Fibroblast of the conjunctiva (primary cell): ENCODE data around the gene EFCAB12.

Experiments
- DNase-seq: peaks from one replicate; pipeline ENCODE4 v3.0.0-alpha.2; 2010; ENCODE audit warnings: low read depth

Gene EFCAB12

DNA sequence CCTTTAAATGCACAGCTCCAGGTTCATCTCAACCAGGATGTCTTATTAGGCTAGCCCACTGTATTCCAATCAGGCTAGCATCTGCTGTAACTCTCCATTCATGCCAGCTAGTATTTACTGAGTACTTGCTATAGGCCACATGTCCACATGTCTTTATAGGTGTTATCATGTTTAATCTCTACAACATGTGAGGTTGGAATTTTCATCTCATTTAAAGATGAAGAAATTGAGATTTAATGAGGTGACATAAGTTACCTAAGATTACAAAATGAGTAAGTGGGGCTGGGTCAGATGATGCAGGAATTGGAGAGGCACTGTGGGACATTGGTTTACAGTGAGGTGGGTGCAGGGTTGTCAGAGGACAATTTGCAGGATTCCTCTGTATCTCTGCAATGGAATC lies 14.5 kb upstream of the EFCAB12 start:
- no peak for DNase-seq

DNA sequence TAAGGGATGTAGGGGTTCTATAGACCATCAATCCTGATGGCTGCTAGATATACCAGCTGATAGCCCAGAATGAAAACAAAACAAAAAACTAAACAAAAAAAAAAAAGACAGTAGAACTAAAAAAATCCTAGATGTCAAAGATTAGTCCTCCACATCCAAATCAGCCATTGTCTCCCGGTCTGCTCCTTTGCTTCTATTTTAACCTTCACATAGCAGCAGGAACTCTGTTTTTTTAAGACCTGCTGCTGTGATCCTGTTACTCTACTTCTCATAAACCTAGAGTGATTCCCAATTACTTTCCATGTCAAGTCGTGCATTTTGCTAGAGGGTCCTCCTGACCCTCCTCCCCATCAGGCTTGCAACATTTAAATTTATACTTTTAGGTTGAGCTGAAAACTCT lies 14.1 kb upstream of the EFCAB12 start:
- DNase-seq, result no peak

DNA sequence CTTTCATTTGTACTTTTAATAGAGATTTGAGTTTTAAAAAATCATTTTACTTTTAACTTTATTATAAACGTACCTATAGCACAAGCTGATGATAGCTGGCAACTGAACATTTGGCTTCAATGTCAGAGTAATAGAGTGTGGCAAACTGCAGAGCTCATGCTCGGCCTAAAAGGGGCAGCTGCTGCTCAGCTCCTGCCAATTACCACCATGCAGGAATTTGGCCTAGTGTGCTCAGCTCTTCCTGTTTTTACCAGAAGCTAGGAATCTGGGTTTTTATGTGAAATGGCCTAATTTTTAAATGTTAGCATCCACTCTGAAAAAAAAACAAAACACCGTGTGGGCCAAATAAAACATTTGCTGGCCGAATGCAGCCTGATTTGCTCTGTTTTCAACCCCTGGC lies 13.3 kb upstream of the EFCAB12 start:
- DNase-seq, result peak; percentile 57

DNA sequence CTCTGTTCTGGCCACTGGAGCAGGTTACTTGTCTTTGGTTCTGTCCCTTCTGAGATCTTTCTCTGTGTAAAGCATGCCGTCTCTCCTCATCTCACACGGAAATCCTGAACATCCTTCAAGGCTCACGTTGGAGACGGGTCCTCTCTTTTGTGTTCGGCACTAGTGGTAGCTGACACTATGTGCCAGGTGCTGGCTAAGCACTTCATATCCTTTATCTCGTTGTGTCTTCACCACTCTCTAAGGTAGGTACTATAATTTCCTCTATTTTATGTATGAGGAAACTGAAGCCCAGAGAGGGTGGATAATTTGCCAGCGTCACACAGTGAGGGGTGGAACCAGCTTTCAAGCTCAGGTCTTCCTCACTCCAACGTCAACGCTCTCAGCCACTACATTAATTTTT lies 12.8 kb upstream of the EFCAB12 start:
- DNase-seq, result no peak

DNA sequence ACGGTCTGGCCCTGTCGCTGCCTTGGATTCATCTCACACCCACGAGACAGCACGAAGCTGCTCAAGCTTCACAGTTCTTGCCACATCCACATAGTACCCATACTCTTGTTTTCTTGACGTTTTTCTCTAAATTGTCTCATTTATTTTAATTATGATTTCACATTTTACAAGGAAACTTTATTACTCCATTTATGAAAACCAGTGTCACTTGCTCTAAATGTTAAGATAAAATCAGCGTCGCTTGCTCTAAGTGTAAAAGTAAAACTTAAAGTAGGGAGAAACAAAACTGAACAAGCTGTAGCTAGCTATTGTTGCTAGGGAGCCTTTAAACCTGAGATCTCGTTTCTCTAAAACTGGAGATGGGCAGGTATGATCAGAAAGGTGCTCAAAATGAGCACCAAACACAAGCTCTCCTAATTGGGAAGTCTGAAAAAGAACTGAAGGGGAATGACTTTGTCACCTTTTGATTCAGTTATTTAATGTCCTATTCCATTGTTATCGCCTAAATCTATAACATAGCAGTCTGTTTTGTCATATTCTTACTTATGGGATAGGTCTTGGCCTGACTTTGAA lies 12.3 kb upstream of the EFCAB12 start:
- no peak for DNase-seq

DNA sequence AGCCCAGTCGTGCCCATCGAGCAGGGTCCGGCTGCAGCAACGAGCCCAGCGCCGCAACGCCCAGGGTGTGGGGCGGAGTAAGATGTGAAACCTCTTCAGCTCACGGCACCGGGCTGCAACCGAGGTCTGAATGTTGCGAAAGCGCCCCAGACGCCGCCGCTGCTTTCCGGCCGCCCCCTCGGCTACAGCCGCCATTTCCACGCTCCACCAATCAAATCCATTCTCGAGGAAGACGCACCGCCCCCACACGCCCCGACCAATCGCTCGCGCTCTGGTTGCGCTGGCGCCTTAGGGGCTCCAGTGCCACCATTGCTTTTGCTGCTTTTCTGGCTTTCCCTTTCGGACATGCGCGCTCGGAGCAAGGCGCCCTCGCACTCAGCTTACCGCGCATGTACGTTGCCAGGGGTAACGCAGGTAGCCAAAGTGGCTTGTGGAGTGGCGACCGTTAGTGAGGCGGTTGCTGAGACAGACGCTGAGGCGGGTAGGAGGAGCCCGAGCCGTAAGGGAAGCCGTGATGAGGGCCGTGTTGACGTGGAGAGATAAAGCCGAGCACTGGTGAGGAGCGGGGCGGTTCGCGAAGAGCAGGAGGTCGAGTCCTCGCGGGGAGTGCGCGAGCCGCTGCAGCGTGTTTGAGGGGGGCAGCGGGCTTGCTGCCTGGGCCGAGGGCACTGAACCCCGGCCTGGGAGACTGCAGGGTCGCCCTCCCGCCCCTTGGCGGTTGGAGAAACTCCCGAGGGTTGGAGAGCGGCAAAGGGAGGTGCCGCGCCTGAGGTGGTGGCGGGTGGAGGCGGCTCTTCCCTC lies 11.6 kb upstream of the EFCAB12 start, which contains the start of the genes IFT122 and MBD4:
Gene IFT122, plus strand, starts transcription at position 408 of the 801 bp plus-strand sequence. Its CDS starts 107 bp downstream, at position 515.
Gene MBD4, minus strand, starts transcription at position 132 of the 801 bp plus-strand sequence. Its CDS starts 115 bp downstream, at position 17.
- DNase-seq, result peak; percentile 99

DNA sequence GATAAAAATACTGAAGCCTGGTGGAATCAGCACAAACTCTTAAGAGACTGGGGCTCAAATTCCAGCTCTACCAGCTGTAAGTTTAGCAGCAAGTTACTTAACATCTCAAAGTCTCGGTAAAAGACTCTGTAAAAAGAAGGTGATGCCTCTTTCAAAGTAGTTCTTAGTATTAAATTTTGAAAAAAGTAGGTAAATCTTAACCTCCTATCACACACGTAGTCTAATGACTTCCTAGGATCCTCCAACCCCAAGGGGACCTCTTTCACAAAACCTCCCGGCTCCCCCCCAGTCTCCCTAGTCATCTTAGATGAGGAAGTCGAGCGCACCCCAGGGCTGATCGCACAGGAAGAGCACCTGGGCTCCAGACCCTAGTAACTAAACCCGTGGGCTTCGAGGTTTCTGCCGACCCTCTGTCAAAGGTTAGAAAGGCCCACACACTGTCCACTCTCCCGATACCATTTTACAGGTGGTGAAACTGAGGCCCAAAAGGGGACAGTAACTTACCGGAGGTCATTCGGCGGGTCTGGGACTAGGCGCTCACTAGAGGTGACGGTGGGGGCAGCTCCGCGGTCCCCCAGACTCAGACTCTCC lies 10.9 kb upstream of the EFCAB12 start:
- no peak for DNase-seq

DNA sequence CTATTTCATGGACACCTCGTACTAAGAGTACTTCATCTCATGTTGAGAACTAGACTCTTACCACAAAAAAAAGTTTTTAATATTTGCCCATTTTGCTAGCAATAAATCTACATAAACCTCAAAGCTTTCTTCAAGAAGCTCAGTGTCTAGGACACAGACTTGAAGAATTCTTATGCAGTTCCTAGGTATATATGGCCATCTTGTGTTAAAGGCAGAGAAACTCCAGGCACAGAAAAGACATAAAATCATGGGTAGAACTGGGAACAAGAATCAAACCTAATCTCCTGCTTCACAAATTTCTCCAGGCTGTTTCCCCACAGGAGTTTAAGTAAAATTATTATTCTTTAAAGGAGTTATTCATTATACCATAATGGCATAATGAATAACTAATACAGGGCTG lies 6.9 kb upstream of the EFCAB12 start:
- DNase-seq, result no peak

DNA sequence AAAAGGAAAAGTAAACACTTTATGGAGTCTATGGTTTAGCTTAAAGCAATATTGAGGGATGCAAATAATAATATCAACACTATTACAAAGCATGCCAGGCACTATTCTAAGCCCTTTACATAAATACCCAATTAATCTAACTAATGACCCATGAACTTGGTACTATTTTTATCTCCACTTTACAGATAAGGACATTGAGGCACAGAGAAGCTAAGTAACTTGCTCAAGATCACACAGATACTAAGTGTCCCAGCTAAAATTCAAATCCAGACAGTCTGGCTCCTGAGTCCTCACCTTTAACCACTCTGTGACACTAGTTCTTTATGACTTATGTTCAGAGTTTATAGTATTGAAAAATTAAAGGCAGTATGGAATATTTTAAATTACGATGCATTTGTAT lies 5.7 kb upstream of the EFCAB12 start:
- DNase-seq, result no peak

DNA sequence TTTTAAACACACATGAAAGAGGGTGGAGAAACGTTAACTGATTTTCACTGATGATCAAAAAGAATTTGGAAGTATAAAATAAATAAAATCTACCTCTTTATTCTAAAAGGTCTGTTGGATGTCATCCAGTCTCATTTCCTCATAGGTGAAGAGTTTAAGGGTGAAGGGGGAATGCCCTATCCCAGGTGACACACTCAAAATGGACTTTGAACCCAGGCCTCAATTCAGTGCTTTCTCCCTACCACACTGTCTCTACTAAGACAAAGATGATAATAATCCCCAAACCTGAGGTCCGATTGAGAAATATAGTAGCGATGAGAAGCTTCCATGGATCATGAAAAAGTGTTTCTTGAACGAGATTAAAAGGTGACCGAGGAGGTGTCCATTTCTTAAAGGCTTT lies 5.1 kb upstream of the EFCAB12 start:
- DNase-seq, result no peak

DNA sequence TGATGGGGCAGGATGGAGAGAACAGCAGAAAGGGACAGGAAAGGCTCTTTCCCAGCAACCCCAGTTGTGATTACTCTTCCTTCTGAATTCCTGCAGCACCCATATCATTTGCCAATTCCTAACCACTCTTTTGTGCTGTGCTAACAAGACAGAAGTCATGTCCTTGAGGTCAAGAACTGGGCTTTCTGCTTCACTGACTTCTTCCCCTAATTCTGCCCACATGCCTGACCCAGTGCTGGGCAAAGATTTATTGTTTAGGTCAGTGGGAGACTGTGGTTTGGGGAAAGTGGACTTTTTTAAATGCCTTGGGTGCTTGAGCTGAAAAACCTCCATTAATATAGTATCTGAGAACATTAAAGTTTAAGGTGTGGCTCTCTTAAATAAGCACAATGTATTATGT lies 4.2 kb upstream of the EFCAB12 start:
- DNase-seq, result no peak

DNA sequence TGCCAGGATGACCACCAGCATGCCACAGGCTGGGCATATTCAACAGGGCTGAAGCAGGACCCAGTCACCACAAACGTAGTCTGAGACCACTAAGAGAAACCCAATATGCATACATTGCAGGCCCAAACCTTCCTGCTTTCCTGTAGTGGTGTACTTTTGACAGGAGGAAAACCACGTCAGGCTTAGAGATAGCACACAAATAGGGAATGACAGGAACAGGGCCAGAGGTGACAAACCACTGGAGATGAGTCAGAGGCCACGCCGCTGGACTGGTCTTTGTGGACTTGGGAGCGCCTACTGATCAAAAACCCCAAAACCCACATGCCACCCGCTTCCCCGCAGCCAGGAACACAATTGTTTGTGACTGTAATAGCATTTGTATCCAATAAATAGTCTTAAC lies 3.6 kb upstream of the EFCAB12 start:
- no peak for DNase-seq

DNA sequence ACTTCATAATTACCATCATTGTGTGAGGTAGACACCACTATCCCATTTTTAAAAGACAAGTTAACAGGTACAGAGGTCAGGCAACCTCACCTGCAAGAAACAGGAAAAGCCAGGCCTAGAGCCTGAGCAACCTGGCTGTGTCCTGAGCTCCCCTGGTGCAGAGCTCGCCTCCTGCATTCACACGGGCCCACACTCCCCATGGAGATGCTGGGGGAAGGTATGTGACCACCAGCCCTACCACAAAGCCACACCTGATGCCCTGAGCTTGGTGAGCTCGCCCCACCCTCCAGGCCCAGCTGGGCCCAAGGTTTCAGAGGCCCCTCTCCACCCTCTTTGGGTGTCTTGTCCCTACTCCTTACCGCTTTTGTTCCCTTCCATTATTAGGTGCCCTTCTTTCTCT lies 1.2 kb upstream of the EFCAB12 start:
- DNase-seq, result no peak

DNA sequence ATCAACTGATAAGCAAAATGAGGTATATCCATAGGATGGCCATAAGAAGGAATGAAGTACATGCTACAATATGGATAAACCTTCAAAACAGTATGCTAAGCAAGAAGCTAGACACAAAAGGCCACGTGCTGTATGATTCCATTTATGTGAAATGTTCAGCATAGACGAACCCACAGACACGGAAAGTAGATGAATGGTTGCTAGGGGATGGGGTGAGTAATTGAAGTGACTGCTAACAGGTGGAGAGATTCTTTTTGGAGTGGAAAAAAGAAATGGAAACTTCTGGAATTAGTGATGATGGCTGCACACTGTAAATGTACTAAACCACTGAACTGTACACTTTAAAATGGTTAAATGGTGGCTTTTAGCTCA lies 630 bp upstream of the EFCAB12 start:
- DNase-seq, result no peak

DNA sequence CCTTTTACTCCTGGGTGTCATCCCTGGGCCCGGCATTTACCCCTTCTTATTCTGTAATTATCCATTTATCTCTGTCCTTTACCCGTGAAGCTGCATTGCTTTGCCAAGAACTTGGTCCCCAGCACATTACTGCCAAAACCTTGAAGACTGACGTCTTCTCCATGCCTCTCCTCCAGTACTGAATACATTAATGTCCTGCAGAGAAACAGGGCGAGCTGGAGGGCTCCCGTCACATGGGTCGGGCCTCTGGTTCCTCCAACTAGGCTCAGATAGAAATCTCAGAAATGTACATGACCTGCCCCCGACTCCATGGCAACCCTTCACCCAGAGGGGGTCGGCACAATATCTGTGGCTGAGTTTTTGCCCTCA lies 445 bp downstream of the EFCAB12 start:
- DNase-seq, result no peak

DNA sequence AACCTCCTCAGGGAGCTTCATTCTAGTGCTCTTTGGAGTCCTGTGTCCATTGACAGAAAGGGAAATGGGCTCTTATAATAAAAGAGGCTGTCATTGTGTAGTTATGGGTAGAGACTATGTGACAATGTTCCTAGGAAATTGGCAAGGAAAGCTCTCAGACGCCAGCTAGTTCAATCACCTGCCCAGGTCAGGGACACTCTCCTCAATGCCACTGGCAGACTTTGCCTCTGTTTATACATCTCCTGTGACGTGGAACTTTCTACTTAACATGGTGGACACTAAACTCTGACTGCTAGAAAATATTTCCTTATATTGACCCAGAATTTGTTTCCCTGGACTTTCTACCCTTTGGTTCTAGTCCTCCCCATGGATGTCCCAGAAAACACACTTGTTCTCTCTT lies 2.8 kb downstream of the EFCAB12 start:
- no peak for DNase-seq

DNA sequence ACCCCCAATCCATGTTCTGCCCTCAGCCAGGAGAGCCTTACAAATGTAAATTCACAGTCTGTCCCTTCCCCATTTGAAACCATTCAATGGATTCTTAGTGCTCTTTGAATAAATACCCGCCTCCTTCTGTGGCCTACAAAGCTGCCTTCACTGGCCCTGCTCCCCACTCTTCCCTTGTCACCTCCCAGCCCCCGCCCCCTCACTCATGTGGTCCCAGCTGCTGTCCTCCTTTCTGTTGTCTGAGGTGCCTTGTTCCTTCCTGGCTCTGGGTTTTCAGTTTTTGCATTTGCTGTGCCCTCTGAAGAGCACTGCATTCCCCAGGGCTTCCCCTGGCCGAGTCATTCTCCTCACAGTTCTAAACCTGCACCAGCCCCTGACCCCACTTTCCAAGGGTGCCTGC lies 3.2 kb downstream of the EFCAB12 start:
- no peak for DNase-seq

DNA sequence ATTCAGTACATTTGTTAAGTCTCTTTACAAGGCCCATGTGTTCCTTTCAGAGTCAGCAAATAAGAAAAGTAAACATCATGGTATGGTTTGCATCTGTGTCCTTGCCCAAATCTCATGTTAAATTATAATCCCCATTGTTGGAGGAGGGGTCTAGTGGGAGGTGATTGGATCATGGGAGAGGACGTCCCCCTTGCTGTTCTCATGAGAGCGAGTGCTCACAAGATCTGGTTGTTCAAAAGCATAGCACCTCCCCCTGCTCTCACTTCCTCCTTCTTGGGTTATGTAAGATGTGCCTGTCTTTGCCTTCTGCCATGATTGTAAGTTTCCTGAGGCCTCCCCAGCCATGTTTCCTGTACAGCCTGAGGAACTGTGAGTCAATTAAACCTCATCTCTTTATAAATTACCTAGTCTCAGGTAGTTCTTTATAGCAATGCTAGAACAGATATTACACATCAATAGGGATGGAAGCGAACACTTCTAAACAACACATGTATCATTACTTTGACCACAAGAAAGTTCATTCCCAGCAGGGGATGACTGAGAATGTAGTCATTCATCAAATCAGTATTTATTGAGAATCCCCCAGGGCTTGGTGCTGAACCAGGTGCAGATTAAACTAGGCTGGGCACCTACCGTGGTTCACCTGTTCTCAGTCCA lies 4.1 kb downstream of the EFCAB12 start:
- DNase-seq, result no peak

DNA sequence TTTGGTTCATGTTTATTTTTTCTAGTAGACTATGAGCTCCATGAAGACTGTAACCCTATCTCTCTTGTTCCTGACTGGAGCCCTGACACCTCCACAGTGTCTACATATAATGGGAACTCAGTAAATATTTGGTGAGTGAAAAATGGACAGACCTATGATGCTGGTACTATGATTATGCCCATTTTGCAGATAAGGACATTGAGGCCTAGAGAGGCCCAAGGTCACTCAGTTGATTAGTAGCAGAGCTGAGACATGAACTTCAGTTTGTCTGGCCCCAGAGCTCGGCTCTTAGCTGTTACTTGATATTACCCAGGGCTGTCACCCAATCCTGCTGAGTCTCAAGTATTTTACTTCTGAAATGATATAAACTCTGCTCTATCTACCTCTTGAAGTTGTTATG lies 5.5 kb downstream of the EFCAB12 start:
- no peak for DNase-seq

DNA sequence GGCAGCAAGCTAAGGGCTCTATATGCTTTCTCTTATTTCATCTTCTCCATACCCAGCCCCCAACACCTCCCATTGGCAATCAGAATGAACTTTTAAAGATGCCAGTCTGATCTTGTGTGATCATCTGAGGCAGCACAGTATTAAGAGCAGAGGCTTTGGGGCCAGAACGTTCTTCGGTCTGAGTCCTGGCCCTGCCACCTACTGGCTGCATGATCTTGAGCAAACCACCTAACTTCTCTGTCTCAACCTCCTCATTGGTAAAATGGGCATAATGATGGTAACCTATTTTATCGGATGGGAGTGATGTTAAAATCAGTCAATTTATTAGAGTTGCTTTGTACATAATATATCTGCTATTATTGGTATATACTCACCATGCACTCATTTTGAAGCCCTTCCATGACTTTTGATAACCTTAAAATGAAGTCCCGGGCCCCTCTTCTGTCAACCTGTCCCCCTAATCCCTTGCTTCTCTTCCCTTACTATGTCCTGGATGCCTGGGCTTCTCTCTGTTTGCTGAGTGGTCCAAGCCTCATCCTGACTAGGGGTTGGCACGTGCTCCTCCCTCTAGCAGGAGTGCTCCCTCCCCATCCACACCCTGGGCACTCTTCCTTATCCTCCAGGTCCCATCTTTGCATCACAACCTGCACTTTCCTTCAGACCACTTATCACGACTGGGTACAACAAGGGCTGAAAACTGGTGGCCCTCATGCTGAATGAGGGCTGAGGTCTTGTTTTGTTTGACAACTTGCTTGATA lies 6.3 kb downstream of the EFCAB12 start:
- no peak for DNase-seq

DNA sequence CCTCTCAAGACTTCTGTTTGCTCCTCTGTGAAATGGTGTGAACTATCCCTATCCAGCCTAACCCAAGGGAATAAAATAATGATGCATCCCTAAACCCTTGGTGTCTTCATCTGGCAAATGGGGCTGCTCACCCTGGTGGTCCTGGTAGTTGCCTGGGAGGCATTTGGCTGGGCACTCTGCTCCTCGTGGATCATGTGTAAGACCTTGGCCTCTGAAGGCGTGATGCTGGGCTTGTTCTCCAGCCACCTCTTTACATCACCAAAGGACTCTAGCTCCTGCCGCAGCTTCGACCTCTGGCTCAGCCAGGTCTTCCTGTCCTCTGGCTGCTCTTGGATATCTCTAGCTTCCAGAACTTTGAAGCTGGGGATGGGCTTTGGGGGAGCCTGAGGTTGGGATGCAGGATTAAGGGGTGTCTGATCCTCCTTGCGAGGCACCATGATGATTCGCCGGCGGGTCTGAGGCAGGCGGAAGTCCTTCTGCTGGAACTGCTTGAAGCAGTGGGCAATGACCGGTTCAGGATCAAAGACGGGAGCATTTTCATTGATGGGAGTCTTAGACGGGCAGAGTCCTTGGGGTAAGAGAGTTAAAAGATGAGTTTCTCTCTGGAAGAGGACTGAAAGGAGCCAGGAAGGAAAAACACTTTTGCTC lies 7.1 kb downstream of the EFCAB12 start:
- DNase-seq, result no peak

DNA sequence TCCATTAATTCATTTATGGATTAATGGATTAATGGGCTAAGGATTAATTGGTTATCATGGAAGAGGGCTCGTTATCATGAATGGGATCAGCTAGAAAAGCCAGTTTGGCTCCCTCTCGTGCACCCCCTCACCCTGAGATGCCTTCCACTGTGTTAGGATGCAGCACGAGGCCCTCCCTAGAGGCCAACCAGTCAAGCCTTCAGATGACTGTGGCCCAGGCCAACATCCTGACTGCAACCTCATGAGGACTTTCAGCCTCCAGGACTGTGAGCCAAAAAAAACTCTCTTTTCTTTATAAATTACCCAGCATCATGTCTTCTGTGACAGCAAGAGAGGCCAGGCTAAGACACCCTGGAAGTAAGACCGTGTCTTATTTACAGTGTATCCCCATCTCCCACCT lies 9.0 kb downstream of the EFCAB12 start:
- no peak for DNase-seq
